ENCODE measurements around the gene FAAP24.
"Not testable (repeated sequence)": the region's sequence is repeated elsewhere in the genome, so short reads cannot be mapped to it uniquely, and the experiment has no call there.

The FAAP24 gene, protein sequence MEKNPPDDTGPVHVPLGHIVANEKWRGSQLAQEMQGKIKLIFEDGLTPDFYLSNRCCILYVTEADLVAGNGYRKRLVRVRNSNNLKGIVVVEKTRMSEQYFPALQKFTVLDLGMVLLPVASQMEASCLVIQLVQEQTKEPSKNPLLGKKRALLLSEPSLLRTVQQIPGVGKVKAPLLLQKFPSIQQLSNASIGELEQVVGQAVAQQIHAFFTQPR

GRCh38 chr19:32971715-32972540, at the start of gene FAAP24, which contains the start of gene CEP89:
FAAP24 (plus strand) TSS chr19:32972242; CDS start chr19:32973197, 955 bp downstream.
CEP89 (minus strand) TSS chr19:32971958; CDS start chr19:32971874, 84 bp downstream.
- DNase-seq: peak; percentile 99

DNA sequence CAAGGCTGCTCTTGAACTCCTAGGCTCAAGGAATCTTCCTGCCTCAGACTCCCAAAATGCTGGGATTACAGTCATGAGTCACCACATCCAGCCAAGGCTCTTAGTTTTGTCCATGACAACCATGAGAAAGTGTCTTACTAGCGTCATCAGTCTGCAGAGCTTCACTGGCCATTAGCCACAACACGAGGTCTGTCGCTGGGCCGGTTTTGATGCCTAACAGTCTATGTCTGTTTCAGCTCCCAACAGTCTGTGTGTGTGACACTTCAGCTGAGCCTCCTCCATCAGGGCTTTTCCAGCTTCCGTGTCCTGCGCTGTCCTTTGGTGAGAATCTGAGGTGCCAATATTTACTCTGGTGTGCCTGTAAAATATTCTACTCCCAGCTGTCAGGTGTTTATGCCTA, 47.8 kb upstream of the FAAP24 start:
- DNase-seq: no peak

DNA sequence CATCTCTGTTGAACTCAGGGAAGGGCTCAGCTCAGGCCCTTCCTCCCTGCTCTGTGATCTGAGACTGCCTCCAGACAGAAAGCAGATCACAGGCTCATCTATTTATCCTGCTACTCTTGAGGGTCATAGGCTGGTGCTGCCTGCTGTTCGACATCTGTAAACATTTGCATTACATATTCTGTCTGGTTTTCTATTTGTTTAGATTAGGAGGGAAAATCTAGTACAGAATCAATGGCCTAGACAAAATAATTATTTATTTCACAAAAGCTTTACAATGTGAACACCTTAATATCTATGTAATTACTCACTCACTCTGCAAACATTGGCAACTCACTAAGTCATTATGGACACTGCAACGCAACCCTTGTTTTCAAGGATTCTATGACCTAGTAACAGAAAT, 43.2 kb upstream of the FAAP24 start:
- peak in 1 of 2 experiments; percentile 43 for DNase-seq

DNA sequence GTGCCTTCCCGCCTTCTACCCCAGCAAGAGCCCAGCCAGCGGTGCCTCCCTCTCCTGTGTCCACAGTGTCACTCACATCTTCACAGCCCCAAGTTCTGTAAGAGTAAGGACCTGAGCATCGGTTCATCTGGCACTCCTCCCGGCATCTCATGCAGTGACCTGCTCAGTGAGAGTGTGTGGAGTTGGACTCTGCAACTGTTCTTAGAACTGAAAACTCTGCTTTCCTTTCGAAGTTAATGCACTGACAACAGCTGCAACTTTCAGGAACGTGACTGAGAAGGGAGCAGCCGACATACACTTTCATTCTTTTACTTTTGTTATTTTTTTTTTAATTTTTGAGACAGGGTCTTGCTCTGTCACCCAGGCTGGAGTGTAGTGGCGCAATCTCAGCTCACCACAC, 41.5 kb upstream of the FAAP24 start:
- DNase-seq: no peak

- DNase-seq: no peak
Measured at GRCh38 chr19:32933571-32933970, 38.5 kb upstream of the FAAP24 start.

DNA sequence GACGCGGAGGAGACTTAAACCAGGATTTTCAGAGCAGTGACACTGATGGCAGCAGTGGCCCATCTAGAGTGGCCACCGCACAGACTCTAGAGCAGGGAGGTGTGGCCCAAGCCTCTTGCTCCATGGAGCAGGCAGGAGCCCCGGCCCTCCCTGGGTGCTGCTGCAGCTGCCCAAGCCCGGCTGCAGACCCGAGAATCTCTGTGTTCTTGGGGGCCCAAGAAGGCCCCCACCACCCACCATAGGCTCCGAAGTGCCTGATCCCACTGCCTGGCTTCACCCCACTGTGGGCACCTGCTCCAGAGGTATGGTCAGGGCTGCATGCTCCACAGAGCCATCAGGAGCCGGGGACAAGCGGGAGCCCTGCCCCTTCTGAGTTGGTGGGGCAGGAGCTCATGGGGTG, 36.4 kb upstream of the FAAP24 start:
- no peak for DNase-seq

DNA sequence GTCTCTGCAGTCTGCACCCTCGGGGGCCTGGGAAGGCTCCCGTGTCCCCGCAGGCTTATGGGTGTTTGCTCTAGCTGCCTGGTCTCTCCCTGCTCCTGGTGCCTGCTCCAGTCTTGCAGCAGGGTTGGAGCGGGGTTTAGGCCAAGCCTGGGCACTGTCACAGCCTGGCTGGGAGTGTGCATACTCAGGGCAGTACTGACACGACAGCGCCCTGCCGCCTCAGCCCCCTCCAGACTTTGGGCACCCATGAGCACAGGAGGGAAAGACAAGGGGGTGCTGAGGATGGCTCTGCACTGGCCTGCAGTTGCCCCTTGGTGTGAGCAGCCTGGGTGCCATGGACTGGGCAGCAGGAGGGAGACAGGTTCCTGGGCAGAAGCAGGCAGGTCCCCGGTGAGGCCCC, 36.0 kb upstream of the FAAP24 start:
- DNase-seq: no peak

GRCh38 chr19:32941273-32941672, 30.8 kb upstream of the FAAP24 start:
- not testable (repeated sequence) for DNase-seq

DNA sequence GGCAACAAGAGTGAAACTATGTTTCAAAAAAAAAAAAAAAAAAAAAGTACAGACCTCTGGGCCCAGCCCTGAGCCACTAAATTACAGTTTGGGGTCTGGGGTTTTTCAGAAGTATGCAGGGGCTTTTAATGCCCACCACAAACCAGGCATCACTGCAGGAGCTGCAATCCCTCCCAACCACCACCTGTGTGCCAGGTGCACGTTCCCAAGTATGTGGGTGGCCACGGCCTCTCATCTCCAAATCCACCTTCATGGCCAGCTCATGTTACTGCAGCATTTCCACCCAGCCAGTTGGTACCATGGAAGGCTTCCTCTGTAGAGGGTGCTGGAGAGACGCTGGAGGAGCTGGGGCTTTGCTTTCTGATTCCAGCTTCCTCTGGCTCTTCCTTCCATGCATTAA, 26.8 kb upstream of the FAAP24 start:
- DNase-seq: no peak

DNA sequence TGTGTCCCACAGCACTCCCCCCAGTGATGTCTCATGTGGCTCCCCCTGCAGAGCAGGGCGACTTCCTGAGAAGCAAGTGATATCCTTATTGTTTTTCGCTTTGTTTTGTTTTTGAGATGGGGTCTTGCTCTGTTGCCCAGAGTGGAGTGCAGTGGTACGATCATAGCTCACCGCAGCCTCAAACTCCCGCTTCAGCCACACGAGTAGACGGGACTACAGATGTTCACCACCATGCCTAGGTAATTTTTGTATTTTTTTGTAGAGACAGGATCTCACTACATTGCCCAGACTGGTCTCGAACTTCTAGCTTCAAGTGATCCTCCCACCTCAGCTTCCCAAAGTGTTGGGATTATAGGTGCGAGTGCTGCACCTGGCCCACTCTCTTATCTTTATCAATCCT, 5.3 kb upstream of the FAAP24 start:
- DNase-seq: no peak

GRCh38 chr19:32969549-32969948, 2.5 kb upstream of the FAAP24 start:
- DNase-seq: no peak

GRCh38 chr19:32971012-32971595, 938 bp upstream of the FAAP24 start:
- no peak for DNase-seq

- peak; percentile 51 to 60 for DNase-seq
Measured at GRCh38 chr19:32976223-32976805, 4.3 kb downstream of the FAAP24 start.

DNA sequence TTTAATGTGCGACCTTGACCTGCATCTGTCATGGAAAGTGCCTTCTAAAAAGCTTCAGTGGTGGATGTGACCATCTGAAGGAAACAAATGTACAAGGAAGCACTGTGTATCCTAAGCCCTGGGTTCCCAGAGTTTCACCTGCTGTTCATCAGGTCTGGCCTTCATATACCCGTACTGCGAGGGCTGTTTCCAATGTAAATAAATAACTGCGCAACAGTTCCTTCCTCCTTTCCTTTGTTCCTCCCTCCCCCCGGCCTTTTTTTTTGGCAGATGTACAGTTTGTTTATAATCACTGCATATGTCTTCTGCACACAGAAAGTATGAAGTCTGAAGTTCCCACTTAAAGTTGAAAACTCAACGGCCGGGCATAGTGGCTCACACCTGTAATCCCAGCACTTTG, 5.2 kb downstream of the FAAP24 start:
- DNase-seq: no peak

- not testable (repeated sequence) for DNase-seq
Measured at GRCh38 chr19:32977813-32978212, 5.8 kb downstream of the FAAP24 start.

GRCh38 chr19:32979807-32980206, 7.8 kb downstream of the FAAP24 start:
- DNase-seq: not testable (repeated sequence)

- DNase-seq: not testable (repeated sequence)
Measured at GRCh38 chr19:32982488-32982887, 10.4 kb downstream of the FAAP24 start.

GRCh38 chr19:32988254-32988653, 16.2 kb downstream of the FAAP24 start:
- not testable (repeated sequence) for DNase-seq

GRCh38 chr19:32988724-32989123, 16.7 kb downstream of the FAAP24 start:
- DNase-seq: no peak

DNA sequence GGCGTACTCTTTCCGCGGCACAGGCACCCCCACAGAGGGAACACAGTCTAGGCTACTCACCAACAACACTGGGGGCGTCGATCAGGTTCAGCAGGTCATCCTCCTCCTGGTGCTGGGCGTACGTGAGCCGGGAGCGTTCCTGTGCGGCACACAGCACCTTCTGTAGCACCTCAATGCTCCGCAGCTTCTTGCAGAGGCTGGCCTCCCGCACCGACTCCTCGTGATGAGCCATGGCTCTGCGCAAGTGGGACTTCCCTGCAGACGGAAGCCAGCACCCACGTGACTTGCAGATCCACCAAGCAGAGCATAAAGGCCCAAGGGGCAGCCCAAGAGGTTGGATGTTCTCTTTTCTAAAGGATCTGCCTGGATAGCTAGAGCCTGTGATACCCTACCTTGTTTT, 23.9 kb downstream of the FAAP24 start:
- not testable (repeated sequence) for DNase-seq

GRCh38 chr19:32997061-32997464, 25.0 kb downstream of the FAAP24 start:
- not testable (repeated sequence) for DNase-seq

DNA sequence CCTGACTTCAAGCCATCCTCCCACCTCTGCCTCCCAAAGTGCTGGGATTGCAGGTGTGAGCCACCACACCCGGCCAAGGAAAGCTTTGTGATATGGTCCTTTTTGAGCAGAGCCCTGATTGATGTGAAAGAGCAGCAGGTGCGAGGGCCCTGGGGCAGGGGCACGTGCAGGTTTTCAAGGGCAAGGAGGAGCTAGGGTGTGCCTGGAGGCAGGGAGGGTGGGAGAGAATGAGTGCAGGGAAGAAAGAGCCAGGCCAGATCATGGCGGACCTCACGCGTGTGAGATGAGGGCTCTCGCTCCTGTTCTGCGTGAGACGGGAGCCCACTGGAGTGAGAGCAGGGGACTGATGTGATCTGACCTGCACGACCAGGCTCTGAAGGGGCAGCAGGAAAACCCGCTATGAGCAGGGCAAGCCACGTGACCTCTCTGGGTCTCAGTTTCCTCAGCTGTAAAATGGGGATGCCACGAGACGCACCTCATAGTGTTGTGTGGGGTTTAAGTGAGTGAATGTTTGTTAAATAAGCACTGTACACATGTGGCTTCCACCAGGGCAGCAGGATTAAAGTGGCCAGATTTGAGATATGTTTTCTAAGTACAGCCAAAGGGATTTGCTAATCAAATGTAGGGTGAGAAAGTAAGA, 25.8 kb downstream of the FAAP24 start:
- DNase-seq: no peak

DNA sequence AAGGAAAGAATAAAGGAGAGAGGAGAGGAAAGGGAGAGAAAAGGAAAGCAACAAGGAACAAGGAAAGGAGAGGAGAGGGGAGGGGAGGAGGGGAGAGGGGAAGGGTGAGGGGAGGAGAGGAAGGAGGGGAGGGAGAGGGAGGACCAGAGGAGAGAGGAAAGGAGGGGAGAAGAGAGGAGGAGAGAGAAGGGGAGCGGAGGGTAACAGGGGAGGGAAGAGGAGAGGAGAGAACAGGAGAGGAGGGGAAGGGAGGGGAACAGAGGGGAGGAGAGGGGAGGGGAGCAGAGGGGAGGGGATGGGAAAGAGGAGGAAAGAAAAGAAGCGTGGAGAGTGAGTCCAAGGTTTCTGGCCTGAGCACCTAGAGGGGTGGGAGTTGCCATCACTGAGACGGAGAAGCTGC, 26.7 kb downstream of the FAAP24 start:
- no peak for DNase-seq
